ENCODE results near the gene PHRF1. TPM values are rescaled to one million over a fixed set of nuclear protein-coding genes. Genes with fewer than 3 reads are reported as not detected.

Gene PHRF1
- total and polyA plus RNA-seq, 4 donors, result 14.7 to 28.4 (median 23.4) TPM

DNA sequence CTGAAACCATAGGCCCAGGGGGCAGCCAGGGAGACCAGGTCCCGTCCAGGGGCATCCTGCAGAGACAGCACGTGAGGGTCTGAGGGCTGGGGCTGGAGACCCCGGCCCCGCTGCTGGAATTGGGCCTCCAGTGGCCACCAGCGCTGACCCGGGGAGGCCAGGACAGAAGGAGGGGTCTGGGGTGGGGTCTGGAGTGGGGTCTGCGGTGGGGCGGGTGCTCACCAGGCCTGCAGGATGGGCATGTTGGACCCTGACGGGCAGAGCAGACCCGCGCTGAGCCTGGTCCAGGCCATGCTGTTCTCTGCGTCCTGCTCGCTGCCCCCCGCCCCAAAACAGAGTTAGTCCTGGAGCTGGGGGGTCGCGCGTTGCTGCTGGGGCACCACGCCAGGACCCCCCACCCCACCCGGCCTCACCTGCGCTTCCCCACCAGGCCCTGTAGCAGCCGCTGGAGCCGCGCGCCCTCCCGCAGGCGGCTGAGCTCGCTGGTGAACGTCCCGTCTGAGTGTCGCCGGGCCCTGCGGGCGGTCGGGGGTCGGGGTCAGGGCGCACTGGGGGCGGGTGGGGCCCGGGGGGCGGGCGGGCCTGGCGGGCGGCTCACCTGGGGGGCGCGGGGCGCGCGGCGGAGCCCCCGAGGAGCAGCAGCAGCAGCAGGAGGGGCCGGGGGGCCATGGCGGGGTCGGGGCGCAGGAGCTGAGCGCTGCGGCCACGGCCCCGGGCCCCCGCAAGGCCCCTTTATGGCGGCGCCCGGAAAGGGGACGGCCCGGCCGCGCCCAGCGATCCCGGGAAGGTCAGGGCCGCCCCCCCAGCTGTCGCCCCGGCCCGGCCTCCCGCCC, 50.4 kb downstream of the PHRF1 start, which contains the start of gene SCT:
Gene SCT, minus strand, starts transcription at position 707 of the 833 bp plus-strand sequence. Its CDS starts 38 bp downstream, at position 669.
- H3K27ac ChIP-seq (ENCODE audit: low read depth, low read length), result no peak within 1 kb of the TSS
- no peaks in the 10 kb centered on the region for H3K4me1 ChIP-seq (ENCODE audit: control insufficient read depth, insufficient read depth, low read length)
- 7% methylated on average over 56 of the region's 72 CpGs for WGBS (ENCODE audit: insufficient coverage)
- no peak within 1 kb of the TSS for H3K4me3 ChIP-seq (ENCODE audit: low read depth, low read length)
- no peak for DNase-seq (ENCODE audit: low read depth in 4 of 6, low spot score in 6 of 6)
- peaks cover 43% of the 10 kb centered on the region for H3K27me3 ChIP-seq (ENCODE audit: control insufficient read depth, insufficient read depth, low read length)
- H3K36me3 ChIP-seq (ENCODE audit: control insufficient read depth, insufficient read depth, low read length), result peaks cover 41% of the 10 kb centered on the region
- H3K9me3 ChIP-seq (ENCODE audit: control insufficient read depth, insufficient read depth, low read length), result no peaks in the 10 kb centered on the region

DNA sequence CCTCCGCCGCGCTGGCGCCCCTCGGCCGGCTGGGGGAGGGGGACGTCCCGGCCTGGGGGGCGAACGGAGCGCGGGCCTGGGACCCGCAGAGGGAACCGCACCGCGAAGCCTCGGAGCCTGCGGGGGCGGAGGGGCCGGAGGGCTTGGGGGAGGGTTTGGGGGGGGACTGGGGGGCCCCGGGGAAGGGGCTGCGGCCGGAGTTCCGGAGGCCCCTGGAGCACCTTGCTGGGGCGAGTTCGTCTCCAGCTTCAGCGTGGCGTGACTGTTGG, 51.0 kb downstream of the PHRF1 start:
- H3K4me1 ChIP-seq (ENCODE audit: control insufficient read depth, insufficient read depth, low read length), result no peaks in the 10 kb centered on the region
- peaks cover 38% of the 10 kb centered on the region for H3K36me3 ChIP-seq (ENCODE audit: control insufficient read depth, insufficient read depth, low read length)
- no peak overlapping the region for H3K27ac ChIP-seq (ENCODE audit: low read depth, low read length)
- no peaks in the 10 kb centered on the region for H3K9me3 ChIP-seq (ENCODE audit: control insufficient read depth, insufficient read depth, low read length)
- no peak overlapping the region for H3K4me3 ChIP-seq (ENCODE audit: low read depth, low read length)
- DNase-seq (ENCODE audit: low read depth in 4 of 6, low spot score in 6 of 6), result no peak
- 27% methylated on average over 12 of the region's 28 CpGs for WGBS (ENCODE audit: insufficient coverage)
- H3K27me3 ChIP-seq (ENCODE audit: control insufficient read depth, insufficient read depth, low read length), result peaks cover 43% of the 10 kb centered on the region

DNA sequence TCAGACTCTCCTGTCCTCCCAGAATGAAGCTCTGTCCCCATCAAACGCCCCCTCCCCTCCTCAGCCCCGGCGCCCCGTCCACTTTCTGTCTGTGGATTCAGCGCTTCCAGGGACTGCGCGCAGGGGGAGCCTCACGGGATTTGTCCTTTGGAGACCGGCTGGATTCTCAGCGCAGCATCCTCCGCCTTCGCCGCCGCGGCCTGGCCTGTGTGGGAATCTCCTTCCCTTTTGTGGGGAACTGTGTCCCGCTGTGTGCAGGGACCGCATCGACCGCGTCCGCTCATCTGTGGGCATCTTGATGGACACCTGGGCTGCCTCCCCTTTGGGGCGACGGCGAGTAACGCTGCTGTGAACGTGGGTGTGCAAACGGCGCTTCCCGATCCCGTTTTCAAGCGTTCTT, 51.8 kb downstream of the PHRF1 start:
- Histone ChIP-seq H3K4me1 (ENCODE audit: control insufficient read depth, insufficient read depth, low read length) (no peaks in the 10 kb centered on the region), H3K27ac (ENCODE audit: low read depth, low read length) (no peak overlapping the region), H3K36me3 (ENCODE audit: control insufficient read depth, insufficient read depth, low read length) (peaks cover 38% of the 10 kb centered on the region), H3K27me3 (ENCODE audit: control insufficient read depth, insufficient read depth, low read length) (peaks cover 43% of the 10 kb centered on the region), H3K9me3 (ENCODE audit: control insufficient read depth, insufficient read depth, low read length) (no peaks in the 10 kb centered on the region), H3K4me3 (ENCODE audit: low read depth, low read length) (no peak overlapping the region)
- no peak for DNase-seq (ENCODE audit: low read depth in 4 of 6, low spot score in 6 of 6)
- WGBS (ENCODE audit: insufficient coverage), result 90% methylated on average over 30 of the region's 31 CpGs

DNA sequence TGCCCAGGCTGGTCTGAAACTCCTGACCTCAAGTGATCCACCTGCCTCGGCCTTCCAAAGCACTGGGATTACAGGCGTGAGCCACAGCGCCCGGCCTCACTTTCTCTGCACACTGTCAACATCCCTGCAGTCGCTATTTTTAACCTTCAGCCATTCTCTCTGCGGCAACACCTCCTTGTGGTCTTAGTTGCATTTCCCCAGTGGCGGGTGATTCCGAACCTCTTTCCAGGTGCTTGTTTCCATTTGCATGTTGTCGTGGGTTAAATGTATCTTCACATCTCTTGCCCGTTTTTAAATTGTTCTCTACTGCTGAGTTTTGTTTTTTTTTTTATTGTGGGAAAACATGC, 52.9 kb downstream of the PHRF1 start:
- 46% methylated on average over 6 of the region's 10 CpGs for WGBS (ENCODE audit: insufficient coverage)
- no peak overlapping the region for H3K27ac ChIP-seq (ENCODE audit: low read depth, low read length)

DNA sequence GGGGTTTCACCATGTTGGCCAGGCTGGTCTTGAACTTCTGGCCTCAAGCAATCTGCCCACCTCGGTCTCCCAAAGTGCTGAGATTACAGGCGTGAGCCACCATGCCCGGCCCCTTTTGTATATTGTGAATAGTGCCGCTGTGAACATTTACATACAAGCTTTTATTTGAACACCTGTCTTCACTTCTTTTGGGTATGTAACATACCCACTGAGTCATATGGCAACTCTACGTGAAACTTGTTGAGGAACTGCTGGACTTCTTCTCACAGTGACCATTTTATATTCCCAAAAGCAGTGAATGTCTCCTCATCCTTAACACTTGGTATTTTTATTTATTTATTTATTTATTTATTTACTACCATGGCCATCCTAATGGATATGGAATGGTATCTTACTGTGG, 54.6 kb downstream of the PHRF1 start:
- H3K4me3 ChIP-seq (ENCODE audit: low read depth, low read length), result no peak overlapping the region
- H3K27ac ChIP-seq (ENCODE audit: low read depth, low read length), result no peak overlapping the region
- no peak for DNase-seq (ENCODE audit: low read depth in 4 of 6, low spot score in 6 of 6)
- no peaks in the 10 kb centered on the region for H3K4me1 ChIP-seq (ENCODE audit: control insufficient read depth, insufficient read depth, low read length)
- WGBS (ENCODE audit: insufficient coverage), result 100% methylated on average over 1 of the region's 5 CpGs
- no peaks in the 10 kb centered on the region for H3K9me3 ChIP-seq (ENCODE audit: control insufficient read depth, insufficient read depth, low read length)
- H3K27me3 ChIP-seq (ENCODE audit: control insufficient read depth, insufficient read depth, low read length), result peaks cover 29% of the 10 kb centered on the region
- H3K36me3 ChIP-seq (ENCODE audit: control insufficient read depth, insufficient read depth, low read length), result peaks cover 11% of the 10 kb centered on the region

More for the DNA sequence above, 52.9 kb downstream of the PHRF1 start:
- DNase-seq (ENCODE audit: low read depth in 4 of 6, low spot score in 6 of 6), result no peak
- H3K36me3 ChIP-seq (ENCODE audit: control insufficient read depth, insufficient read depth, low read length), result peaks cover 27% of the 10 kb centered on the region
- no peaks in the 10 kb centered on the region for H3K4me1 ChIP-seq (ENCODE audit: control insufficient read depth, insufficient read depth, low read length)
- H3K9me3 ChIP-seq (ENCODE audit: control insufficient read depth, insufficient read depth, low read length), result no peaks in the 10 kb centered on the region
- H3K4me3 ChIP-seq (ENCODE audit: low read depth, low read length), result no peak overlapping the region
- peaks cover 39% of the 10 kb centered on the region for H3K27me3 ChIP-seq (ENCODE audit: control insufficient read depth, insufficient read depth, low read length)

DNA sequence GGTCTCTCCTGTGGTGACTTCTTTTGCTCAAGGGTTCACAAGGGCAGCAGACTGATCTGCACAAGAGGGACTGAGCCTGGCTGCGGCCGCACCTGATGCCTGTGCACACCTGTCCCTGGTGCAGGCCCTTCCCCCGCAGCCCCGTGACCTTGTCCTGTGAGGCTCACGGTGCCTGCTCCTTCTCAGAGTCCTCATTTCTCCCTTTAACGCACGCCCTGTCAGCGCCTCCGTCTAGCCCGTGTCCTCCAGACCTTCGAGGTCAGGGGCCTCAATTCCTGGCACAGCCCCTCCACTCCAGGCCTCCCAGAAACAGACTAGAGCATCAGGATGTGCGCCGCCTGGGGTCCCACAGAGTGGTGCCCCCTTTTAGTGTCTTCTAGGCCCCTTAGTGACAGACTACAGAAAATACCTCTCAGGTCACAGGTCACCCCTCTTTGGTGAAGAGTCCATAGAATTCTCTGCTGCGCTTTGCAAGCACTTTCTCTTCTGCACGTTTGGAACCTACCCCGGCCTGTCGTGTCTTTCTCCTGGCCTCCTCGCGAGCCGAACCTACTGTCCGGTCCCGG, 59.8 kb downstream of the PHRF1 start:
- H3K9me3 ChIP-seq (ENCODE audit: control insufficient read depth, insufficient read depth, low read length), result no peaks in the 10 kb centered on the region
- 47% methylated on average over 22 of the region's 22 CpGs for WGBS (ENCODE audit: insufficient coverage)
- DNase-seq (ENCODE audit: low read depth in 4 of 6, low spot score in 6 of 6), result peak in 1 of 6 donors; percentile 1
- no peak overlapping the region for H3K27ac ChIP-seq (ENCODE audit: low read depth, low read length)
- peaks cover 22% of the 10 kb centered on the region for H3K36me3 ChIP-seq (ENCODE audit: control insufficient read depth, insufficient read depth, low read length)
- peaks cover 49% of the 10 kb centered on the region for H3K27me3 ChIP-seq (ENCODE audit: control insufficient read depth, insufficient read depth, low read length)
- peaks cover 35% of the 10 kb centered on the region for H3K4me1 ChIP-seq (ENCODE audit: control insufficient read depth, insufficient read depth, low read length)
- no peak overlapping the region for H3K4me3 ChIP-seq (ENCODE audit: low read depth, low read length)

DNA sequence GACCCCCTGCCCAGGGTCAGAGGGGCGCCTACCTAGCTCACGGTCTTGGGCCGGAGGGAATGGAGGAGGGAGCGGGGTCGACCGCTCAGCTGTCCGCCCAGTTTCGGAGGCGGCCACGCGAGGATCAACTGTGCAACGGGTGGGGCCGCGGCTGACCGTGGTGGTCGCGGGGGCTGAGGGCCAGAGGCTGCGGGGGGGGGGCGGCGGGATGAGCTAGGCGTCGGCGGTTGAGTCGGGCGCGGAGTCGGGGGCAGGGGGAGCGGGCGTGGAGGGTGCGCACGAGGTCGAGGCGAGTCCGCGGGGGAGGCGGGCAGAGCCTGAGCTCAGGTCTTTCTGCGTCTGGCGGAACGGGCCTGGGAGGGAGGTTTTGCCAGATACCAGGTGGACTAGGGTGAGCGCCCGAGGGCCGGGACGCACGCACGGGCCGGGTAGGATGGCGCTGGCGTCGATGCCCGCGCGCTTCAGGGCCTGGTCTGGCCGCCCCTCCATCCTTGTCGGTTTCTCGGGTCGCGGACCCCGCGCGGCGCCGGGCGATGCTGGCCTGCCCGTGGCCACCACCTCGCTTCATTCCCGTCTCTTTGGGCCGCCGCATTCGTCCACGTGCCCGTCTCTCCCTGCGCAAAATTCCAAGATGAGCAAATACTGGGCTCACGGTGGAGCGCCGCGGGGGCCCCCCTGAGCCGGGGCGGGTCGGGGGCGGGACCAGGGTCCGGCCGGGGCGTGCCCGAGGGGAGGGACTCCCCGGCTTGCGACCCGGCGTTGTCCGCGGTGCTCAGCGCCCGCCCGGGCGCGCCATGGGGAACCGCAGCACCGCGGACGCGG, 60.5 kb downstream of the PHRF1 start, which contains the start of gene DRD4:
Gene DRD4, plus strand, starts transcription at position 759 of the 822 bp plus-strand sequence. Its CDS starts 36 bp downstream, at position 795.
- Histone ChIP-seq H3K27ac (ENCODE audit: low read depth, low read length) (no peak within 1 kb of the TSS), H3K9me3 (ENCODE audit: control insufficient read depth, insufficient read depth, low read length) (no peaks in the 10 kb centered on the region), H3K4me1 (ENCODE audit: control insufficient read depth, insufficient read depth, low read length) (peaks cover 38% of the 10 kb centered on the region), H3K27me3 (ENCODE audit: control insufficient read depth, insufficient read depth, low read length) (peaks cover 52% of the 10 kb centered on the region), H3K36me3 (ENCODE audit: control insufficient read depth, insufficient read depth, low read length) (peaks cover 27% of the 10 kb centered on the region), H3K4me3 (ENCODE audit: low read depth, low read length) (no peak within 1 kb of the TSS)
- 7% methylated on average over 100 of the region's 100 CpGs for WGBS (ENCODE audit: insufficient coverage)
- DNase-seq (ENCODE audit: low read depth in 4 of 6, low spot score in 6 of 6), result peak in 1 of 6 donors; percentile 28

DNA sequence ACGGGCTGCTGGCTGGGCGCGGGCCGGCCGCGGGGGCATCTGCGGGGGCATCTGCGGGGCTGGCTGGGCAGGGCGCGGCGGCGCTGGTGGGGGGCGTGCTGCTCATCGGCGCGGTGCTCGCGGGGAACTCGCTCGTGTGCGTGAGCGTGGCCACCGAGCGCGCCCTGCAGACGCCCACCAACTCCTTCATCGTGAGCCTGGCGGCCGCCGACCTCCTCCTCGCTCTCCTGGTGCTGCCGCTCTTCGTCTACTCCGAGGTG, 61.0 kb downstream of the PHRF1 start:
- DNase-seq (ENCODE audit: low read depth in 4 of 6, low spot score in 6 of 6), result no peak
- 2% methylated on average over 34 of the region's 34 CpGs for WGBS (ENCODE audit: insufficient coverage)
- peaks cover 52% of the 10 kb centered on the region for H3K27me3 ChIP-seq (ENCODE audit: control insufficient read depth, insufficient read depth, low read length)
- H3K36me3 ChIP-seq (ENCODE audit: control insufficient read depth, insufficient read depth, low read length), result peaks cover 32% of the 10 kb centered on the region
- H3K4me1 ChIP-seq (ENCODE audit: control insufficient read depth, insufficient read depth, low read length), result peaks cover 38% of the 10 kb centered on the region
- H3K4me3 ChIP-seq (ENCODE audit: low read depth, low read length), result no peak overlapping the region
- no peak overlapping the region for H3K27ac ChIP-seq (ENCODE audit: low read depth, low read length)
- H3K9me3 ChIP-seq (ENCODE audit: control insufficient read depth, insufficient read depth, low read length), result no peaks in the 10 kb centered on the region

DNA sequence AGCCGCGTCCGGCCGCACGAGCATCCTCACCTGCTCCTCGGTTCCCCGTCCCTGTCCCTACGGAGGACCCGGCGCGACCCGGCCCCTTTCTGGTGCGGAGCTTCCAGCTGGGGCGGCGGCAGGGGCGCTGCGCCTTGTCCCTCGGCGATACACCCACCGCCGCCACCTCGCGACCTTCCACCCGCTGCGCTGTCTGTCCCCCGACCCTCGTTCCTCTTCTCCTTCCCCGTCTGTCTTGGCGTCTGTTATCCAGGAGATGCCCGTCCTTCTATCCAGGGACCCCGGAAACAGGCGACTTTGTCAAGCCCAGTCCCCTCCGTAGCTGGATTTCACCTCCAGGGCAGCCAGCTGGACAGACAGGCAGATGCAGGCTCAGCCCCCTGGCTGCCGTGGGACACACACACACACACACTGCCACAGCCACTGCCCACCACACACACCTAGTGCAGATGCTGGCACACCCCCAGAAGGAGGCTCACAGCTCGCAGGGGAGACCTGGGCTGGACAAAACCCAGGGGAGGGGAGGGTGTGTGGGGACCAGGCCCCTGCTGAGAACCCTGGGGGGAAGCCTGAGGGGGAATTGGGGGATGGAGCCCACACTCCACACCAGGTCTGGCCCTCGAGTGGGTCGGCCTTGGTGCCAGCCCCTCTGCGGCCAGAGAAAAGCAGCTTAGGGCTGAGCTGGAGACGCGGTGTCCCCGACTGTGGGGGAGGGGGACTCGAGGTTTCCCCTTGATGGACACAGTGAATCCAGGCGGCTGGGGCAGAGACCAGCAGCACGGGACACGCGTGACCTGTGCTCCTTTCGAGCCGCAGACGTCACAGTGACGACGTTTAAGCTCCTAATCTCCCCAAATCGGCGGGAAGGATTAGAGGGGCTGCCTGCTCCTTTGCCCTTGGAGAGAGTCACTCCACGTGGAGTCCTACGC, 61.6 kb downstream of the PHRF1 start:
- H3K36me3 ChIP-seq (ENCODE audit: control insufficient read depth, insufficient read depth, low read length), result peaks cover 35% of the 10 kb centered on the region
- H3K4me3 ChIP-seq (ENCODE audit: low read depth, low read length), result no peak overlapping the region
- peaks cover 52% of the 10 kb centered on the region for H3K27me3 ChIP-seq (ENCODE audit: control insufficient read depth, insufficient read depth, low read length)
- DNase-seq (ENCODE audit: low read depth in 4 of 6, low spot score in 6 of 6), result peak in 1 of 6 donors; percentile 16
- 21% methylated on average over 50 of the region's 55 CpGs for WGBS (ENCODE audit: insufficient coverage)
- H3K9me3 ChIP-seq (ENCODE audit: control insufficient read depth, insufficient read depth, low read length), result no peaks in the 10 kb centered on the region
- H3K27ac ChIP-seq (ENCODE audit: low read depth, low read length), result no peak overlapping the region
- H3K4me1 ChIP-seq (ENCODE audit: control insufficient read depth, insufficient read depth, low read length), result peaks cover 38% of the 10 kb centered on the region

Measured in spinal cord (tissue), 10 donors.